ENCODE measurements around the gene VDR. TPM values are rescaled to one million over a fixed set of nuclear protein-coding genes. Genes with fewer than 3 reads are reported as not detected.

VDR gene
- total RNA-seq (2014; rRNA removed; shearing (Covaris generic)): 2.4 TPM in 2 replicates
- polyA plus RNA-seq (2014; cell fraction: nucleus; rRNA removed): 2.7 and 2.9 TPM in 2 replicates

DNA sequence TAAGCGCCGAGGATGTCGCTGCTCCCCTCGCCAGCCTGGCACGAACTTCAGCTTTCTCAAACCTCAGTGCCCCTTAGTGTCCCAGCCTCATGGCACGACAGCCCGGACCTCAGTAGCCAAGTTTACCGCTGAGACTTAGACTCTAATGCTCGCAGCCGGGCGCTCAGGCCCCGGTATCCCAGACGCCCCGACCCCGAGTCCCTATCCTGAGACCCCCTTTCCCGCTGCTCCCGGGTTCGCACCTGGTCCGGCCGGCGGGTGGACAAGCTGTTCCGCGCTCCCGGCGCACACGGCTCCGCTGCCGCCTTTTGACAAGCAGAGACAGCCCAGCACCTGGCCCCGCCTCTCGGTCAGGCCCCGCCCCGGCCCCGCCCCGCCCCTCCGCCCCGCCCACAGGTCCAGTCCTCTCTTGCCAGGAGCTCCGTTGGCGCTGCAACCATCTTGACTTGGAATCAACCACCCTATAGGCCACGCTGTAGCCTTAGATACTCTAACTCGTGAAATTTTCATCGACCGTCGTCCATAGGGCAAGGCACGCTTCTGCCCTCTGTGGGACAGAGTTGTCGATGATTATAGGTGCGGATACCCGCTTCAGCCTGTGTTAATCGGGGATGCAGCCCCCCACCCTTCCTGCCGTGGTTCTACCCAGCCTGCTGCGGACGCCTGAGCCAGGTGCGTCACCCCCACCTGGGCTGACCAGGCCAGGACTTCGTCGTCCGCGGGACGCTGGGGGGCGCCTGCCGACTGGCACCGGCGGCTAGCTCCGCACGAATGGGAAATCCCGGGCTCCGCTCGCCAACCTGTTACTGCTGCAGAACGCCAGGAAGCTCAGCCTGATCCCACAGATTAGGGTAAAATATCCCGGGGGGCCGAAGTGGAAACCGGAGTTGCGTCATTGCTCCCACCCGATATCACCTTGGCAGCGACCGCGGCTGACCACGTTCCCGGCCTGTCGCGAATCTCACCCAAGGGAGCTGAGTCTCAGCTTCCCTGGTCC, at the start of gene VDR:
VDR (minus strand) TSS at position 282 of the 997 bp plus-strand sequence. CDS start 25,881 bp downstream, outside the sequence.
- peak; percentile 74 for DNase-seq (ENCODE audit: extremely low read depth, low read depth)

- DNase-seq (ENCODE audit: extremely low read depth, low read depth): no peak
These were observed 49.3 kb upstream of the VDR start for GRCh38 chr12:47954058-47954457.

GRCh38 chr12:47950856-47951468, 46.2 kb upstream of the VDR start:
- no peak for DNase-seq (ENCODE audit: extremely low read depth, low read depth)

DNA sequence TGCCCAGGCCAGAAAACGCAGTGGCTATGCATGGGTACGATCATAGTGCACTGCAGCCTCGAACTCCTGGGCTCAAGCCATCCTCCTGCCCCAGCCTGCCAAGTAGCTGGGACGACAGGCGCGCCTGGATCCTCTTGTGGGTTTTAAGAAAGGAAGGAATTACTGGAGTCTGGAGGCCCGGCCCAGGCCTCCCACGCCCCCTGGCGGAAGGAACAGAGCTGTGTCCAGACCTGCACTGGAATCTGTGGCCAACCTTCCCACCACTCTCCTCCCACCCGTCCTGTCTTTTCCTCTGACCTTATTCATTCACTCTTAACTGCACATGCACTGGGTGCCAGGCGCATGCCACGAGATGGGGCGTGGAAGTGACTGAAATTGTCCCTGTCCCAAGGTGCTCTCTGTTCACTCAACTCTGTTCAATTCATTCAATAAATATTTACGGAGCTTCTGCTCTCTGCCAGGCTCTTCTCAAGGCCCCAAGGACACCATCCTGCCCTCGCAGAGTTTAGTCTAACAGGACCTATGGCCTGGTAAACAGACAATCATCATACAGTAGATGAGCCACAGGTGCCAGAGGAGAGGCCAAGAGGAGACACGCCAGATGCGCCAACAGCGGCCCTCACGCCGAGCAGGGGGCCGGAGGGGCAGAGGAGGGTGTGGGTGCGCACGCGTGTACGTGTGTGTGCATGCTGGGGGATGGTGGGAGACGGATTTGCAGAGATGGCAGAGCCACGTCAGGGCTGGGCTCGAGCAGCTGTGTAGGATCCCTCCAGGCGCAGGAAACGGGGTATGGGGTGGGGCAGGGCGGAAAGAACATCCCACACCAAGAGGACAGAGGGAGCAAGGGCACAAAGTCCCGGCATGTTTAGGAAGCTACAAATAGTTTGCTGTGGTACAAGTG, 44.9 kb upstream of the VDR start:
- DNase-seq (ENCODE audit: extremely low read depth, low read depth): peak; percentile 69

DNA sequence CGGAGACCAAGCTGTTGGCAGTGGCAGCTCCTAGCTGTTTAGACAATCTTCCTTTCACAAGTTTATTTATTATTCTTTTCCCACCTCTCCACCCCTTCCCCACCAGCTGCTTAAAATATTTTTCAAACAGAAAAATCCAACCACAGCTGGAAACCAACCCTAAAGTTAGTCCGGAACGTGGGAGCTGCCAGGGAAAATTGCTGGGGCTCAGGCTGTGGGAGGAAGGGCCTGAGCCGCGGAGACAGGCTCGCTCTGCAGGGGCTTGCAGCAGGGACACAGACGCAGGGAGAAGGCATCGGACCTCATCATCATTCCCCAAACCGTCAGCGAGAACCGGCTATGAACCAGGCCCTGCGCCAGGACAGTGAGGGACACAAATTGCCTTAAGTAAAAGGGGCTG, 42.5 kb upstream of the VDR start:
- no peak for DNase-seq (ENCODE audit: extremely low read depth, low read depth)

- no peak for DNase-seq (ENCODE audit: extremely low read depth, low read depth)
These were observed 41.9 kb upstream of the VDR start for GRCh38 chr12:47946413-47947323.

GRCh38 chr12:47945341-47945728, 40.5 kb upstream of the VDR start:
- no peak for DNase-seq (ENCODE audit: extremely low read depth, low read depth)

GRCh38 chr12:47944685-47945340, 40.0 kb upstream of the VDR start:
- DNase-seq (ENCODE audit: extremely low read depth, low read depth): no peak

DNA sequence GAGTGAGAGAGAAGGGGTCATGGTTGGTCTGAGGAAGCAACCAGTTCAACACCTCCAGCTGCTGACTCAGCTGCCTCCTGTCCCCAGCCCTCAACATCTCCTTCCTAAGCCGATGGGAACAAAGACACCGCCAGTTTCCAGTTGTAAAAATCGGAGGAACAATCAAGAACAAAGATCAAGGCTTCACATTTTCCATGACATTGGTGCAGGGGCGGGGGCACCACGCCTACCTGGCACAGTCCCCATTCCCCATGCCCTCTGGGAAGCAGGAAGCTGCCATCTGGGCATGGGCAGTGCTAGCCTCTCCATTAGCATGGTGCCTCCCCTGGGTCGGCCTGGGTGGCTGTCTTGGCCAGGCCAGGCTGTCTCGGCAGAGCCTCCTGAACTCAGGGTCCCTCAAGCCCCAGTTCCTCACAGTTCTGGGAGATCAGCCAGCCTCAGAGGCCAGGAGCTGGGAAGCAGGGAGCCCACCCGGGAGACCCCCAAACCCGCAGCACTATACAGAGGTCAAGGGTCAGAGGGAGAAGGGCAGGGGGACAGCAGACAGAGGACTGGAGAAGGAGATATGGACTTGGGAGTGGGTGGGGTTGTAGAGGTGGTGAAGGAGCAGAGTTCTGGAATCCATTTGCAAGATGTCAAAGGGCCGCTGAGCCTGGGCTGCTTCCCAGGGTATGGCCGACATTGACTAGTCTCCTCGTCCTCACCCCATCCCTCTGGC, 39.0 kb upstream of the VDR start:
- DNase-seq (ENCODE audit: extremely low read depth, low read depth): no peak

GRCh38 chr12:47942614-47943225, 37.9 kb upstream of the VDR start:
- no peak for DNase-seq (ENCODE audit: extremely low read depth, low read depth)

GRCh38 chr12:47941871-47942613, 37.2 kb upstream of the VDR start:
- DNase-seq (ENCODE audit: extremely low read depth, low read depth): no peak

DNA sequence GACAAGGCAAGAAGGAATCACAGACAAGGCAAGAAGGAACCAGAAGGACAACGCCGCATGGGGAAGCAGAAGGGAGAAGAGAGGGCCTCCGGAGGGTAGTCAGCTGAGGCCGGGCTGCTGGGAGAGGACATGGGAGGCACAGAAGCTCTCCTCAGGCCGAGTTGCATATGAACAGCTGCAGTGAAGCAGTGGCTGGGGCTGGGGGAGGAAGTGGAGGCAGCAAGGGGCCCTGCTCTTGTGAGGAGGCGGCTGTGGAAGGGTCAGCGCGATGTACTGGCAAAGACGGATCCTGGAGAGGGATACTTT, 36.6 kb upstream of the VDR start:
- no peak for DNase-seq (ENCODE audit: extremely low read depth, low read depth)

DNA sequence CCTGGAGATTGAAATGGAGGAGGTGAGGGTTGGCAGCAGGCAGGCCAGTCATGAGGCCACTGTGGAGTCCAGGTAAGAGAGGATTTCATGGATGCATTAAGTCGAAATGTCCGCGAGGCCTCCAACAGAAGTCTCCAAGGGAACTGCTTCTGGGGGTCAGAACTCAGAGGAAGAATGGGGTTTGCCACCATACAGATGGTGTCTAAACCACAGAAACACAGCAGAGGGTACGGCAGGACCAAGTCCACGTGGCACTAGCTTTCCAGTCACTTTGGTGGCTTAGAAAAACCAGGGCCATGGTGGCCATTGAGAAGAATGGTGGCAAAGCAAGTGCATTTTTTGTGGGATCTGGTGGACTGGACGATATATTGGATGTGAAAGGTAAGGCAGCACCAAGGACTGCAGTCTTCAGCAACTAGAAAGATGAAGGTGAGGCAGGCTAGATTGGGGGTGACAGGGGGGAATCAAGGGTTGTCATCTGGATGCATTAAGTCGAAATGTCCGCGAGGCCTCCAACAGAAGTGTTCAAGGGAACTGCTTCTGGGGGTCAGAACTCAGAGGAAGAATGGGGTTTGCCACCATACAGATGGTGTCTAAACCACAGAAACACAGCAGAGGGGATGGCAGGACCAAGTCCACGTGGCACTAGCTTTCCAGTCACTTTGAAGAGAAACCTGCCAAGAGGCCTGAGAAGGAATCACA, 36.1 kb upstream of the VDR start:
- no peak for DNase-seq (ENCODE audit: extremely low read depth, low read depth)

DNA sequence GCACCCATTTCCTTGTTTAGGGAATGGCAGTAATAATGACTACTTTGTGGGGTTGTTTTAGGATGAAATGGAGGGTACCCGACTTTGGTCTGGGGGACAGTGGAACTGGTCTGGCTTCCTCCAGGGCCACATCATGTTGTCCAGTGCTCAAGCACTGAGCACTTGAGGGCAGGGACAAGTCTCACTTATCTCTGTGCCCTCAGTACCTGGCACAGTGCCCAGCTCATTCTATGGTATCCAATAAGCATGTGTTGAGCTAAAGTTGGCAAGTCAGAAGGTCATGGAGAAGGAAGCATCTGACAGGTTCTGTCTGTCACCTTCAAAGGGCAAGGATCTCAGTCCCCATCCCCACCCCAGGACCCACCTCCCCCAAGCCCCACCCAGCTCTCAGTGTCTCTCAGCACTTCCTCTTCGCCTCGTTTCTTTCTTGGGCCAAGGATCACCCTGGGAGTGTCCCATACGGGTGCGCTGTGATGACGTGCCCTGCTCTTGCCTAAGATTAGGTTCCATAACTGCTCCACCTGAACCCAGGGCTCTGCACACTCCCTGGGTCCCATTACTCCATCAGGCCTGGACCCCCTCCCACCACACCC, 34.3 kb upstream of the VDR start:
- no peak for DNase-seq (ENCODE audit: extremely low read depth, low read depth)

DNA sequence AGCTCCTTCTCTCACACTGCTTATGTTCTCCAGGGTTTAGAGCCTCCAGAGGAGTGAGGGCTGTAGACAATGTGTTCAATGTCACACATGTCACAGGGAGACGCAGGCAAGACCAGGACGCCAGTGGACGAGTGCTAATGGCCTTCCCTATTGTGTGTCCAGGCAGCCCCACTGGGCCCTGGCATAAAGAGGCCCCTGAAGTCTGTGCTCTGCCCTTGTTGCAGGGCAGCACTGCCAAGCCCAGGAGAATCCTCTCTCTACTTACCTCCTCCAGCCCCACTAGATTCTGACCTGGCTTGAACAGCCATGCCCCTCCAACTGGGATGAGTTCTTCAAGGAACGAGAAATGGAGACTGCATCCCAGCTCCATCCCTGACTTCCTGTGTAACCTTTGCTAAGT, 33.8 kb upstream of the VDR start:
- no peak for DNase-seq (ENCODE audit: extremely low read depth, low read depth)

- DNase-seq (ENCODE audit: extremely low read depth, low read depth): peak; percentile 5
These were observed 33.3 kb upstream of the VDR start for GRCh38 chr12:47938093-47938492.

DNA sequence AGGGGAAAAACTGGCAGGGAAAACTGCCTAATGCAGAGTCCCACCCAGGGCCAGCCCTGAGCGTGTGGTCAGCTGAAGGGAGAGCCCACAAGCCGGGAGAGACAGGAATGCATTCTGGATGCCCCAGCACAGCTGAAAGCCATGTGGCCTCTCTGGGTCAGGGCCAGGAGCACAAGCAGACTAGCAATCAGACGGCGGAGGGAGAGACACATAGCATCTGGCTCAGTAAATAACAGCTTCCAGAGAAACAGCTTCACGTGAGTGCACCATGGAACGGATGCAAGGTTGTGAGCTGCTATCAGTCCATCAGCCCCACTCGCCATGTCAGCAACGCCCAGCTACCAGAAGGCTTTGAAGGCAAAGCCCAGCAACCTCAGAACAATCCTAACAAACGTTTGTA, 30.4 kb upstream of the VDR start:
- DNase-seq (ENCODE audit: extremely low read depth, low read depth): no peak
